CMK (cell line): ENCODE results near the gene DNAH14.

Experiments used
- DNase-seq: peaks from one replicate; pipeline ENCODE4 v3.0.0-alpha.2; 2010; ENCODE audit warnings: low read depth

DNAH14 gene

GRCh38 chr1:225428881-225429455 lies 499.5 kb downstream of the DNAH14 start:
- DNase-seq = no peak

- no peak for DNase-seq
Measured at GRCh38 chr1:225430301-225430700, 500.8 kb downstream of the DNAH14 start.

- DNase-seq = no peak
Measured at GRCh38 chr1:225431081-225431863, 501.8 kb downstream of the DNAH14 start.

DNA sequence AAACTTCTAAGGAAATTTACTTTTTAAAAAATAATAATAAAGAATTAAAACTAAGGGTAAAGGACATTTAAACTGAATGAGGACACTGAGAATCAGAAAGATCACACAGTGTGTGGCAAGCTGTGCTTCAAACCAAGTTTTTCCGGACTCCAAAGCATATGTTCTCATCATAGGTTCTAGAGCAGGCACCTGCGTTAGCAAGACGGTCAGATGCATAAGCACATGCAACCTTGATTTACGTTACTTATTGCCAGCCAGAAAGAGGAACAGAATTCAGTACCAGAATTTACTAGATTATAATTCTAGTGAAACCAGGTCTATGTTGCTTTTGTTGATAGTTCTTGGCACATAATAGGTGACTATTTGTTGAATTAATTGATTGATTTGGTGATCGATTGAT lies 504.6 kb downstream of the DNAH14 start:
- DNase-seq = no peak

- no peak for DNase-seq
Measured at GRCh38 chr1:225435076-225435475, 505.6 kb downstream of the DNAH14 start.

- DNase-seq = no peak
Measured at GRCh38 chr1:225435487-225435886, 506.0 kb downstream of the DNAH14 start.

DNA sequence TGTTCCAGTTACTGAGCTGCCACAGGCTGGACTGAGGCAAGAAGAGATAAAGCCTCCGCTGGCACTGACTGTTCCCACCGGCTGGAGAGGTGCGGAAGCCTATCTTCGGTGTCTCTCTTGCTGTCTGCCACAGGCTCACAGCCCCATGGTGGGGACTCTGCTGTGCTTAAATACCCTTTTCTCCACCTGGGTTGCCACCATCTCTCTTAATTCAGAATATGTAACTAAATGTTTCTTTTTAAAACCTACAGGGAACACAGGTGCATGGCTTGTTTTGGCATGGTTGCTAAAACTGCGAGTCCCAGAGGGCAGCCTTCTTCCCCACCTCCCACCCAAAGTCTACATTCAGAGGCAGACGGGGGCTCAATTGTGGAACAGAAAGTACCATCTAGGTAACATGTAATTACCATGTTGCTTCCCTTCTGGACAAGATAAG lies 506.5 kb downstream of the DNAH14 start:
- no peak for DNase-seq

- DNase-seq = no peak
Measured at GRCh38 chr1:225437710-225438437, 508.4 kb downstream of the DNAH14 start.

GRCh38 chr1:225440380-225441221 lies 511.1 kb downstream of the DNAH14 start:
- no peak for DNase-seq

GRCh38 chr1:225441314-225442122 lies 512.0 kb downstream of the DNAH14 start:
- DNase-seq = no peak

GRCh38 chr1:225442123-225442505 lies 512.6 kb downstream of the DNAH14 start:
- DNase-seq = no peak

DNA sequence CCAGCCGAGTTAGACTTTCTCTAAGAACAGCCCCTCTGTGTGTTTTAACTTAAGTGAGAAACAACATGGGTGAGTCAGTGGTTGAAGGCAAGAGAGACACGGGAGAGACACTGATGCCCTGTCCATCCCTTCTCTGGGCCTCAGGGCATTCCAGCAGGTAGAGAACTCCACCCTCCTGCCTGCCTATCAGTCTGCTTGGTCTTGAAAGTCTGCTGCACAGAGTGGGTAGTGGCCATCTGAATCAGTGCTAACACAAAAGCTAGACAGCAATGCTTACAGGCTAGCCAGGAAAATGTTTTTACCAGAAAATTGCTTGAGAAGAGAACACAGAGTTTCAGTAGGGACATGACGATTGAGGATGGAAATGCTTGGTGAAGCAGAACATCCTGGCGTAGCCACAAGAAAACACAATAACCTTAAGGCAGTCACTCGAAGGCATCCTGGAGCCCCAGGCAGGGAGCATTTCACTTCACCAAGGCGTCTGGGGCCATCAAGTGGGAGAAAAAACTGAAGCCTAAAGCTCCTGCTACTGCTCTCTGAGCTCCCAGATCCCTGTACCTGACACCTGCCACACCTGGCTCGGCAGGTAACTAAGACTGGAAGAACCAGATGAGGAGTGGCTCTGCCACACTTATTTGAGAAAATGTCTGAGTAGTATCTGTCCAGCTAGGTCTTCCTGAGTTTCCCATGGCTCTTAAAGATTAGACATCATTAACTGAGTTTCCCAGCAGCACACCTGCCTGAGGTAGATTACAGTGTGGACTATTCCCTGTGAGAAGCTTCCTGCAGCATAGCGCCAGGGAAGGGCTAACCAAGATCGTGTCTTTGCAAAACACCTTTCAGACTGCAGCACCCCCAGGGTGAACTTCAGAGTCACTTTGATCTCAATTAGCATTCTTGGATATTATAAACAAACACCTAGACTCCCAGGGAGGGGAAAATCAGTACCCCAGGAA lies 516.4 kb downstream of the DNAH14 start:
- DNase-seq = no peak

- DNase-seq = no peak
Measured at GRCh38 chr1:225446595-225446960, 517.1 kb downstream of the DNAH14 start.

- DNase-seq = no peak
Measured at GRCh38 chr1:225446981-225447615, 517.6 kb downstream of the DNAH14 start.

- no peak for DNase-seq
Measured at GRCh38 chr1:225447650-225448089, 518.2 kb downstream of the DNAH14 start.

- no peak for DNase-seq
Measured at GRCh38 chr1:225448146-225448805, 518.8 kb downstream of the DNAH14 start.
